OCI-LY3 (cell line): ENCODE data around the gene ECI2.
"Not testable (repeated sequence)": the region's sequence is repeated elsewhere in the genome, so short reads cannot be mapped to it uniquely, and the experiment has no call there.

ENCODE experiments used
- H2AFZ ChIP-seq: fragments of 200-600, 300-600 bp; shearing (Covaris generic); 2 replicates; pipeline ENCODE4 v1.6.0; 2014; ENCODE audit warnings: antibody characterized with exemption, low read depth, low read length
- H3K27ac ChIP-seq: fragments of 200-600, 300-600 bp; sonication (generic); 2 replicates; pipeline ENCODE4 v1.5.1; 2014; ENCODE audit warnings: mild to moderate bottlenecking, low read length, moderate library complexity, mixed read lengths
- H3K27me3 ChIP-seq: fragments of 200-600, 300-600 bp; sonication (generic); 2 replicates; pipeline ENCODE4 v1.6.1; 2014; ENCODE audit warnings: low read depth, low read length, mixed read lengths
- H3K36me3 ChIP-seq: fragments of 200-600, 300-600 bp; sonication (generic); replicated peaks from 2 replicates; pipeline ENCODE3; 2014; ENCODE audit warnings: low read depth, low read length, mixed read lengths
- H3K4me1 ChIP-seq: fragments of 300-600, 200-600 bp; sonication (generic); 2 replicates; pipeline ENCODE4 v1.6.1; 2014; ENCODE audit warnings: low read length, mixed read lengths
- H3K4me2 ChIP-seq: fragments of 200-600, 300-600 bp; sonication (generic); 2 replicates; pipeline ENCODE4 v1.6.1; 2014; ENCODE audit warnings: low read length, mixed read lengths
- H3K4me3 ChIP-seq: fragments of 300-600, 200-600 bp; sonication (generic); 2 replicates; pipeline ENCODE4 v1.5.1; 2014; ENCODE audit warnings: antibody characterized with exemption, mild to moderate bottlenecking, low read length, moderate library complexity
- H3K79me2 ChIP-seq: fragments of 300-600, 200-600 bp; shearing (Covaris generic); 2 replicates; pipeline ENCODE4 v1.6.1; 2014; ENCODE audit warnings: mild to moderate bottlenecking, low read length, mixed read lengths
- H3K9ac ChIP-seq: fragments of 300-600, 200-600 bp; shearing (Covaris generic); 2 replicates; pipeline ENCODE4 v1.6.0; 2014; ENCODE audit warnings: mild to moderate bottlenecking, low read length, moderate library complexity
- H3K9me3 ChIP-seq: fragments of 200-600, 300-600 bp; shearing (Covaris generic); 2 replicates; pipeline ENCODE4 v1.6.1; 2014; ENCODE audit warnings: low read length, mixed read lengths; ENCODE audit not compliant: insufficient read depth
- H4K20me1 ChIP-seq: fragments of 200-600, 300-600 bp; sonication (generic); 2 replicates; pipeline ENCODE4 v1.6.1; 2016; ENCODE audit warnings: low read length, mixed read lengths; ENCODE audit not compliant: insufficient read depth
- CTCF ChIP-seq: fragments of 200-600, 300-600 bp; sonication (generic); IDR thresholded peaks from 2 replicates; pipeline ENCODE4 v1.5.1; 2014; ENCODE audit warnings: antibody characterized with exemption, low read length, low read depth
- EZH2phosphoT487 ChIP-seq: fragments of 200-600 bp; shearing (Covaris generic); IDR thresholded peaks from 2 replicates; pipeline ENCODE4 v1.6.1; 2018; ENCODE audit warnings: antibody characterized with exemption, mixed run types, low read depth

The ECI2 gene

GRCh38 chr6:4112366-4112765 is 23.0 kb downstream of the ECI2 start:
- Histone ChIP-seq H4K20me1 (no peaks in the 10 kb centered on the region), H3K4me1 (peaks cover 5% of the 10 kb centered on the region; the same call in 1 of the 2 replicates), H3K4me2 (no peak overlapping the region), H2AFZ (no peak overlapping the region), H3K36me3 (peaks cover 5% of the 10 kb centered on the region), H3K9ac (no peak overlapping the region), H3K27me3 (no peaks in the 10 kb centered on the region), H3K79me2 (no peaks in the 10 kb centered on the region), H3K4me3 (no peak overlapping the region), H3K9me3 (no peaks in the 10 kb centered on the region), H3K27ac (no peak overlapping the region)
- no peak for TF ChIP-seq EZH2phosphoT487

DNA sequence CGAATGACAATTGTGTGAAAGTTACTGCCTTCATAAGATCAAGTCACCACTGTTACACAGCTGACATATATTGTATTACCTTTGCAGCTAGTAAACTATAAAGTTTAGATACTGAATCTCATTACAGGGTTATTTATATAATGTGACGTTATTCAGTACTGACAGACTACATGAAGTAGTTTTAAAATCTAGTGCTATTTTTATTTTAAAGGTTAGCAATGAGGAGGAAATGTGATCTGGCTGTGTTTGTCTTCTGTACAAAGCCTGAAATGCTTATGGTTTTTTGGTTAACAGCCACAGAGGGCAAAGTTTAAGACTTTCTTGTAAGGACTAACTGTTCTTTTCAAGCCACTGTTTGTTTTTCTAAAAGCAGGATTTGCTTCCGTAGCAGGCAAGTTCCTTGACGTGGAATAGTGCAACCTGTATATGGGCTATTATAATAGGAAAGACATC is 26.0 kb downstream of the ECI2 start:
- not testable (repeated sequence) for H3K27ac ChIP-seq, H2AFZ ChIP-seq, H3K4me1 ChIP-seq, H4K20me1 ChIP-seq, H3K9me3 ChIP-seq, H3K36me3 ChIP-seq, H3K4me3 ChIP-seq, H3K27me3 ChIP-seq, H3K4me2 ChIP-seq, H3K9ac ChIP-seq, H3K79me2 ChIP-seq

DNA sequence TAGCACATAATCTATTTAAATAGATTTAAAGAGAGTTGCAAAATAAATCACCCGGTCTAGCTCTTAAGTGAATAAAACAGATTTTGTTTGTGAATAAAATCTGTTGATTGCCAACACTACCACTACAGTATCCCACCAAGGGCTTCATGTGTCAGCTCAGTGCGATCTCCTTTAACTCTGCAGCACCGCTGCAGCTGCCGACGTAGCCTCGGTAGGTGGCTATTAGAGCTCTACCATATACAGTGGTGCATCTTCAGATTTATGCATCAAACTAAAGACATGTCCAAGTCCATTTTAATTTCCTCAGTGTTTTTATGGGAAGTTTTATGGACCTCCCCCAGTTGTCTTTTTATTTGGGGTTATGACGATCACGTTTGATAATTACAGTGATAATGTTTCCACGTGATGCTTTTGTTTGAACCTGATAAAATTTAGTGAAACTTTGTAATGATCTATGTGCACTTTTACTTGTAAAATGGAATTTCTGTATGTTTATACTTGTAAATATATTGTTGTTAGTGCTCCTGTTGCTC is 26.7 kb downstream of the ECI2 start:
- TF ChIP-seq CTCF (no peak), EZH2phosphoT487 (no peak)
- Histone ChIP-seq H3K79me2 (no peaks in the 10 kb centered on the region), H3K4me2 (no peak overlapping the region), H4K20me1 (no peaks in the 10 kb centered on the region), H3K9ac (no peak overlapping the region), H3K4me1 (peaks cover 5% of the 10 kb centered on the region; the same call in 1 of the 2 replicates), H3K27me3 (no peaks in the 10 kb centered on the region), H3K36me3 (no peaks in the 10 kb centered on the region), H2AFZ (no peak overlapping the region), H3K9me3 (no peaks in the 10 kb centered on the region), H3K4me3 (no peak overlapping the region), H3K27ac (no peak overlapping the region)

DNA sequence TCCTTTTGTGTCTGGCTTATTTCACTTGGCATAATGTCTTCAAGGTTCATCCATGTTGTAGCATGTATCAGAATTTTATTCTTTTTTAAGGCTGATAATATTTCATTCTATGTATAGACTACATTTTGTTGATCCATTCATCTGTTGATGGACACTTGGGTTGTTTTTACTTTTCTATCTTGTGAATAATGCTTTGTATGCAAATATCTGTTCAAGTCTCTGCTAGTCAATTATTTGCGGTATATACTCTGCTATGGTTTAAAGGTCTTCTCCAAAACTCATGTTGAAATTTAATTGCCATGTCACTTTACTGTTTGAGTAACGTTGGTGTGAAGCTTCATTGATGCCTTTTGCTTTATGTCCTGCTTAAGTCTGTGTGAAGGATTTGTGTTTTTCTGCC is 27.5 kb downstream of the ECI2 start:
- Histone ChIP-seq H3K9me3 (no peaks in the 10 kb centered on the region), H3K27ac (no peak overlapping the region)
- TF ChIP-seq CTCF (no peak), EZH2phosphoT487 (no peak)

GRCh38 chr6:4105980-4106536 is 29.3 kb downstream of the ECI2 start:
- Histone ChIP-seq H3K4me1 (peaks cover 4% of the 10 kb centered on the region; the same call in 1 of the 2 replicates), H3K27me3 (no peaks in the 10 kb centered on the region), H3K9me3 (no peaks in the 10 kb centered on the region), H3K4me3 (no peak overlapping the region), H3K79me2 (no peaks in the 10 kb centered on the region), H3K36me3 (no peaks in the 10 kb centered on the region), H3K27ac (no peak overlapping the region), H3K9ac (no peak overlapping the region), H2AFZ (no peak overlapping the region), H4K20me1 (no peaks in the 10 kb centered on the region), H3K4me2 (no peak overlapping the region)
- TF ChIP-seq CTCF (no peak), EZH2phosphoT487 (no peak)

More for the DNA sequence above, 27.5 kb downstream of the ECI2 start:
- Histone ChIP-seq H3K27me3 (no peaks in the 10 kb centered on the region), H4K20me1 (no peaks in the 10 kb centered on the region), H2AFZ (no peak overlapping the region), H3K79me2 (no peaks in the 10 kb centered on the region), H3K4me1 (peaks cover 5% of the 10 kb centered on the region; the same call in 1 of the 2 replicates), H3K36me3 (no peaks in the 10 kb centered on the region), H3K4me2 (no peak overlapping the region), H3K4me3 (no peak overlapping the region), H3K9ac (no peak overlapping the region)
